ENCODE results near the gene GDPD5.

The GDPD5 gene

DNA sequence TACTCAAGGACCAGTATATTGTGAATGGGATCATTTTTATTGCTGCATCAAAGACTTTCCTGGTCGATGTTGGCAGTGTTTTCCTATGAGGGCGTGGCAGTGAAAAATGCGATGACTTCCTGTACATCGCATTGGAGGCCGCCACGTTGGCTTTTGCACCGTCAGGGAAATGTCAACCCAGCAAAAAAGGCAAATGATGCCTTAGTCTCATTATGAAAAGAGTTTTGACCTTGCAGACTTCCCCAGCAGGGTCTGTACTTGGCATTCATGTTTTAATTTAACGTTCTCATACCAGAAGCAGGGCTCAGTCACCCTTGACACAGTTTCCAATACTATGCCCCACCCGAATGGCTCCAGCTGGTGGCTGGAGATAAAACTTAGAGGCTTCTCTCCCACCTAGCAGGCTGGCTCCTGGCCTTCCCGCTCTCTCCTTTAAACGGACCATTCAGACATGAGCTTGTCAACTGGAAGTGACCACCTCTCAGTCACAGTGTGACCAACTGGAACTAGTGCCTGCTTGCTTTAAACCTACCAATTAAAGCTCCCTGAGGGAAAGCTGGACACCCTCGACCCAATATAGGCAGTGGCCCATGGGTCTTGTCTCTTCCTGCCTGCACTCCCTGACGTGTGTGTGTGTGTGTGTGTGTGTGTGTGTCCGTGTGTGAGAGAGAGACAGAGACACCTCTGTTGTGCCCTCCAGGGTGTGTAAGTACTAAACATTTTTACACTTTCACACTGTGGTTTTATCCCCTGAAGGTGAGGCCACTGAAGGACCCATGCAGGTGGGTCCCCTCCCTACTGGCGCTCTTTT is 8.7 kb upstream of the GDPD5 start:
- DNase-seq (ENCODE audit: low read depth): no peak
- TF ChIP-seq, protein P1, sequence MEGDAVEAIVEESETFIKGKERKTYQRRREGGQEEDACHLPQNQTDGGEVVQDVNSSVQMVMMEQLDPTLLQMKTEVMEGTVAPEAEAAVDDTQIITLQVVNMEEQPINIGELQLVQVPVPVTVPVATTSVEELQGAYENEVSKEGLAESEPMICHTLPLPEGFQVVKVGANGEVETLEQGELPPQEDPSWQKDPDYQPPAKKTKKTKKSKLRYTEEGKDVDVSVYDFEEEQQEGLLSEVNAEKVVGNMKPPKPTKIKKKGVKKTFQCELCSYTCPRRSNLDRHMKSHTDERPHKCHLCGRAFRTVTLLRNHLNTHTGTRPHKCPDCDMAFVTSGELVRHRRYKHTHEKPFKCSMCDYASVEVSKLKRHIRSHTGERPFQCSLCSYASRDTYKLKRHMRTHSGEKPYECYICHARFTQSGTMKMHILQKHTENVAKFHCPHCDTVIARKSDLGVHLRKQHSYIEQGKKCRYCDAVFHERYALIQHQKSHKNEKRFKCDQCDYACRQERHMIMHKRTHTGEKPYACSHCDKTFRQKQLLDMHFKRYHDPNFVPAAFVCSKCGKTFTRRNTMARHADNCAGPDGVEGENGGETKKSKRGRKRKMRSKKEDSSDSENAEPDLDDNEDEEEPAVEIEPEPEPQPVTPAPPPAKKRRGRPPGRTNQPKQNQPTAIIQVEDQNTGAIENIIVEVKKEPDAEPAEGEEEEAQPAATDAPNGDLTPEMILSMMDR (IDR thresholded peaks at IDR 0.05; ENCODE audit: low read length, missing control alignments): no peak
- no peak overlapping the region for H3K4me3 ChIP-seq (replicated peaks; ENCODE audit: low read depth, low read length)

DNA sequence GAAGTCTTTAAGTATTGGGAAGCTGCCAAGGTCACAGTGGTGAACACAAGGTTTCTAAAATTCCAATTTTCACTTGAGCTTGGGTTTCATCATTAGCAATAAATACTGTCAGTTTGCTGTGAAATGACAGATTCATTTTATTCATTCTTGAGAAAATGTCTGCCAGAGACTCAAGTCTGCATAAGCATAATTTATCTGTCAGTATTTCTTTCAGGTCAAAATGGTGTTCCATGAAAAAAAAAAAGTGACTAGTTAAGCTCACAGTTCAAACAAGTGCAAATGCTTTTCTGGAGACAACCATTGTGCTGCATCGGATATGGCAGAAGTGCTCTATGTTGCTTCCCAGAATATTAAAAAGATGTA is 8.1 kb upstream of the GDPD5 start:
- DNase-seq (ENCODE audit: low read depth): no peak
- TF ChIP-seq, protein P1 (IDR thresholded peaks at IDR 0.05; ENCODE audit: low read length, missing control alignments): no peak
- no peak overlapping the region for H3K4me3 ChIP-seq (replicated peaks; ENCODE audit: low read depth, low read length)

DNA sequence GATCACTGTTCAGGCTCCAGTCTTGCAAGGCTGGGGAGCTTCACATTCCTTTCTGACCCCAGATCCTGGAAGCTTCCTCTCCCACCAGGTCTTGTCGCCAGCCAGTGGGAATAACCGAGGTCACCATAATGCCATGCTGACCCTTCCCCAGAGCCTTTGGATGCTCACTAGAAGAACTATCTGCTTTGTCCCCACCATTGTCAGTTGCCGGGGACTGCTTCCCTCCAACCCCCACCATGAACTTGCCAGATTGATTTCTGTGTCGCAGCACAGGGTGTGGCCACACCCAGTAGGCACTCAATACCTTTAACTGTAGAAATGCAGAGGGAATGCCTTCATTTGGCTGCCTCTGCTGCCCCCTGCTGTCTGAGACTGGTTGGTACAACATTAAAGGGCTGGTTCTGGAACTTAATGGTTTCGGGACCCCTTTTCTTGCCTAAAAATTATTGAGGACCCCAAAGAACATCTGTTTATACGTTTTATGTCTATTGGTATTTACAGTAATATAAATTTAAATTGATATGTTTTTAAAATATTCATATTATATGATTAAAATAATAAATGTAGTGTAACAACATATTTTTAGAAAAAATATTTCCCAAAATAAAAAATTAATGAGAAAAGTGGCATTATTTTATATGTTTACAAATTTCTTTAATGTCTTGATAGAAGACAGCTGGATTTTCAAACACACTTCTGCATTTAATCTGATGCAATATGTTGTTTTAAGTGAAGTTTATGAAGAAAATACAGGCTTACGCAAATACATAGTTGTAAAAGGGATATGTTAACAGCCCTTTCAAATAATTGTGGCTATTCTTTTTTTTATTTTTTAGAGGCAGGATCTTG is 6.7 kb upstream of the GDPD5 start:
- peak; percentile 63 for DNase-seq (ENCODE audit: low read depth)
- no peak overlapping the region for H3K4me3 ChIP-seq (replicated peaks; ENCODE audit: low read depth, low read length)
- TF ChIP-seq, protein P1 (IDR thresholded peaks at IDR 0.05; ENCODE audit: low read length, missing control alignments): peak; percentile 86

DNA sequence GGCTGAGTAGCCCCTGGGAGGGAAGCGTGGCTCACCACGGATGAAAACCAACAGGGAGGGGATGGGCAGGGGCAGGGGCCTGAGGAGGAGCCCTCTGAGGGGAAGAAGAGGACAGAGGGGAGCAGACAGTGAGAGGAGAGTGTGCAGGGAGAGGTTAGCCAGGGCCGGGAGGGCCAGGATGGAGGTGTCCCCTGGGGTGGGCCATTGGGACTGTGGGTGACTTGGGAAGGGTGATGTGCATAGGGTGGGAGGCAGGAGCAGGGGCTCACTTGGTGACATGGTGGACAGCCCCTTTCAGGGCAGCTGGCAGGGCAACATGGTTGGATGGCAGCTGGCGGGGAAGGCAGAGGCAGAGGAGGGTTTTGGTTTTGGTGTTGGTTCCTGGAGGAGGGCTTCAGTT is 5.6 kb upstream of the GDPD5 start:
- H3K4me3 ChIP-seq (replicated peaks; ENCODE audit: low read depth, low read length): no peak overlapping the region
- DNase-seq (ENCODE audit: low read depth): no peak
- TF ChIP-seq, protein P1 (IDR thresholded peaks at IDR 0.05; ENCODE audit: low read length, missing control alignments): no peak

DNA sequence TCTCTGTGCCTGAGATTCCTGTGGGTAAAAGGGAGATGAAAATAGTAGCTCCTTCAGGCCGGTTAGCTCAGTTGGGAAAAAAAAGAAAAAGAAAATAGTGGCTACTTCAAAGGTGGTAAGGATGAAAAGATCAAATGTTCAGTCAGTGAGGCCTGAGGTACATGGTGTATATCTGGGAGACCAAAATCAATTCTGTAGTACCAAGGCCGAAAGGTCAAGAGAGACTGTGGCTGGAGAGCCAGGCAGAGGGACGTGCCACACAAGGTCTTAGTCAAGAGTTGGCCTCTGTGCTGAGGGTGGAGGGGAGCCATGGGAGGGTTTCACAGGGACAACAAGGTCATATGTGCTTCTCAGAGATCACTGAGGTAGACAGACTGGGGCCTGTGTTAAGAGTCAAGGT is 4.8 kb upstream of the GDPD5 start:
- DNase-seq (ENCODE audit: low read depth): no peak
- no peak overlapping the region for H3K4me3 ChIP-seq (replicated peaks; ENCODE audit: low read depth, low read length)
- TF ChIP-seq, protein P1 (IDR thresholded peaks at IDR 0.05; ENCODE audit: low read length, missing control alignments): no peak

DNA sequence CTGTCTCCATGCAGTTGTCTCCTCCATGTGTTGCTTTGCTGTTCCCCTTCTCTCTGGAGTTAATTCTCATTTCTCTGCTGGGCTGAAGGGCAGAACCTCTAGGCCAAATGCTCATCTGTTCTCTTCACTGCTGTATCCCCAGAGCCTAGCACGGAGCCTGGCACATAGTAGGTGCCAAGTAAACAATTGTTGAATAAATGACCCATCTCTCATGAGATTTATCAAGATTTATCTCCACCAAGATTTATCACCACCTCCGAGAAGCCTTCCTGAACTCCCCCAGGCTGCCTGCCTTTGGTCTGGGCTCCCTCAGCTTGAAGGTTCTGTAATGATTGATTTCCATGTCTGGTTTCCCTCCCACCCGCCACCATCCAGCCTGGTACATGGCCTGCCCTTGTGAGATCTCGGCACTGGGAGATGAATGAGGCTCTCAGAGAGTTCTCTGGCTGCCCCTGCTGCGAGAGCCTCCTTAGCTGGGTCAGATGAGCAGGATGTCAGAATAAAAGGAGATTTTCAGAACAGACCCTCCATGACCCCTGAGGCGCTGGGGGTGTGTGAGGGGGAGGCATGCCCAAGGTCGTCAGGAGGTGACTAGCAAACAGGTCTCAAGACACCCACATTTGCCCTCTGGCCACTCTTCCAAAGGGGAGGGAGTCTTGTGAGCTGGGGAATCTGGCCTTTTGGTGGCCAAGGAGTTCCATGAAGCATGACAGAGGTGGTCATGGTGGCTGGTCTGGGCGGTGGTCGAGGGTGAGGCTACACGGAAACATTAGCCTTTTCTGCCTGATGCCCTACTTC is 2.4 kb upstream of the GDPD5 start:
- TF ChIP-seq, protein P1 (IDR thresholded peaks at IDR 0.05; ENCODE audit: low read length, missing control alignments): no peak
- no peak for DNase-seq (ENCODE audit: low read depth)
- no peak overlapping the region for H3K4me3 ChIP-seq (replicated peaks; ENCODE audit: low read depth, low read length)
